Osteocyte (in vitro differentiated cells): Measurements from ENCODE around the gene FUT8. TPM values are rescaled to one million over a fixed set of nuclear protein-coding genes. Genes with fewer than 3 reads are reported as not detected.

Source experiments
- DNase-seq: peaks from one replicate; pipeline ENCODE4 v3.0.0; 2021; ENCODE audit warnings: mixed read lengths; ENCODE audit not compliant: unreplicated experiment; ENCODE audit errors: extremely low spot score
- H3K27ac Mint-ChIP-seq: one replicate; pipeline ENCODE4 v1.8.0; 2021; ENCODE audit warnings: mild to moderate bottlenecking, mixed read lengths; ENCODE audit not compliant: unreplicated experiment
- H3K27me3 Mint-ChIP-seq: one replicate; pipeline ENCODE4 v1.8.0; 2021; ENCODE audit warnings: mixed read lengths; ENCODE audit not compliant: unreplicated experiment
- H3K36me3 Mint-ChIP-seq: one replicate; pipeline ENCODE4 v1.8.0; 2021; ENCODE audit warnings: mixed read lengths; ENCODE audit not compliant: unreplicated experiment
- H3K4me1 Mint-ChIP-seq: one replicate; pipeline ENCODE4 v1.8.0; 2021; ENCODE audit warnings: mixed read lengths; ENCODE audit not compliant: unreplicated experiment
- H3K4me3 Mint-ChIP-seq: one replicate; pipeline ENCODE4 v1.8.0; 2021; ENCODE audit warnings: mild to moderate bottlenecking, moderate library complexity, mixed read lengths; ENCODE audit not compliant: unreplicated experiment
- H3K9me3 Mint-ChIP-seq: one replicate; pipeline ENCODE4 v1.8.0; 2021; ENCODE audit warnings: mixed read lengths; ENCODE audit not compliant: unreplicated experiment
- total RNA-seq: library from RNA; stranded (reverse); gene quantifications from 2 replicates; pipeline ENCODE4 v1.2.1, GENCODE V29; 2021
- TF ChIP-seq, protein P1 (sequence below): fragments of 200-600 bp; sonication (generic); IDR thresholded peaks from 2 replicates; pipeline ENCODE4 v1.5.0; 2021; ENCODE audit warnings: antibody characterized with exemption, mild to moderate bottlenecking, moderate library complexity

Gene FUT8
- total RNA-seq, 1 donor from 2014 or later, result 35.5 TPM

- H3K36me3 Mint-ChIP-seq, result no peaks in the 10 kb centered on the region
- DNase-seq, result no peak
- peaks cover 4% of the 10 kb centered on the region for H3K27me3 Mint-ChIP-seq
- no peaks in the 10 kb centered on the region for H3K4me1 Mint-ChIP-seq
- no peak overlapping the region for H3K4me3 Mint-ChIP-seq
- no peaks in the 10 kb centered on the region for H3K9me3 Mint-ChIP-seq
- TF ChIP-seq, protein P1, sequence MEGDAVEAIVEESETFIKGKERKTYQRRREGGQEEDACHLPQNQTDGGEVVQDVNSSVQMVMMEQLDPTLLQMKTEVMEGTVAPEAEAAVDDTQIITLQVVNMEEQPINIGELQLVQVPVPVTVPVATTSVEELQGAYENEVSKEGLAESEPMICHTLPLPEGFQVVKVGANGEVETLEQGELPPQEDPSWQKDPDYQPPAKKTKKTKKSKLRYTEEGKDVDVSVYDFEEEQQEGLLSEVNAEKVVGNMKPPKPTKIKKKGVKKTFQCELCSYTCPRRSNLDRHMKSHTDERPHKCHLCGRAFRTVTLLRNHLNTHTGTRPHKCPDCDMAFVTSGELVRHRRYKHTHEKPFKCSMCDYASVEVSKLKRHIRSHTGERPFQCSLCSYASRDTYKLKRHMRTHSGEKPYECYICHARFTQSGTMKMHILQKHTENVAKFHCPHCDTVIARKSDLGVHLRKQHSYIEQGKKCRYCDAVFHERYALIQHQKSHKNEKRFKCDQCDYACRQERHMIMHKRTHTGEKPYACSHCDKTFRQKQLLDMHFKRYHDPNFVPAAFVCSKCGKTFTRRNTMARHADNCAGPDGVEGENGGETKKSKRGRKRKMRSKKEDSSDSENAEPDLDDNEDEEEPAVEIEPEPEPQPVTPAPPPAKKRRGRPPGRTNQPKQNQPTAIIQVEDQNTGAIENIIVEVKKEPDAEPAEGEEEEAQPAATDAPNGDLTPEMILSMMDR, result no peak
- no peak overlapping the region for H3K27ac Mint-ChIP-seq
Observed at GRCh38 chr14:65387628-65388027, 24.9 kb upstream of the FUT8 start.

- H3K4me1 Mint-ChIP-seq, result no peaks in the 10 kb centered on the region
- H3K27ac Mint-ChIP-seq, result no peak overlapping the region
Observed at GRCh38 chr14:65392296-65392695, 20.2 kb upstream of the FUT8 start.

GRCh38 chr14:65396082-65396910 lies 16.2 kb upstream of the FUT8 start:
- Mint-ChIP-seq H3K4me3 (no peak overlapping the region), H3K27me3 (peaks cover 7% of the 10 kb centered on the region), H3K9me3 (peaks cover 12% of the 10 kb centered on the region), H3K36me3 (no peaks in the 10 kb centered on the region), H3K4me1 (no peaks in the 10 kb centered on the region), H3K27ac (no peak overlapping the region)
- DNase-seq, result no peak
- TF ChIP-seq, protein P1, result no peak

More at GRCh38 chr14:65392296-65392695, 20.2 kb upstream of the FUT8 start:
- TF ChIP-seq, protein P1, result no peak
- peaks cover 12% of the 10 kb centered on the region for H3K9me3 Mint-ChIP-seq
- peaks cover 5% of the 10 kb centered on the region for H3K27me3 Mint-ChIP-seq
- H3K36me3 Mint-ChIP-seq, result no peaks in the 10 kb centered on the region
- DNase-seq, result no peak
- H3K4me3 Mint-ChIP-seq, result no peak overlapping the region

- TF ChIP-seq, protein P1, result no peak
- H3K4me1 Mint-ChIP-seq, result no peaks in the 10 kb centered on the region
- no peak overlapping the region for H3K27ac Mint-ChIP-seq
- no peaks in the 10 kb centered on the region for H3K36me3 Mint-ChIP-seq
- H3K4me3 Mint-ChIP-seq, result no peak overlapping the region
- no peak for DNase-seq
- H3K9me3 Mint-ChIP-seq, result no peaks in the 10 kb centered on the region
- peaks cover 8% of the 10 kb centered on the region for H3K27me3 Mint-ChIP-seq
Observed at GRCh38 chr14:65403231-65403630, 9.3 kb upstream of the FUT8 start.

- TF ChIP-seq, protein P1, result no peak
- Mint-ChIP-seq H3K36me3 (no peaks in the 10 kb centered on the region), H3K27me3 (peaks cover 6% of the 10 kb centered on the region), H3K9me3 (no peaks in the 10 kb centered on the region), H3K4me1 (peaks cover 4% of the 10 kb centered on the region), H3K27ac (no peak overlapping the region), H3K4me3 (no peak overlapping the region)
- DNase-seq, result no peak
Observed at GRCh38 chr14:65408113-65408512, 4.4 kb upstream of the FUT8 start.
